ENCODE results near the gene TUBGCP6. TPM values are rescaled to one million over a fixed set of nuclear protein-coding genes. Genes with fewer than 3 reads are reported as not detected.

TUBGCP6 gene
- polyA plus RNA-seq, 4 donors = 31.4 to 40.7 (median 34.3) TPM

- no peak for DNase-seq (ENCODE audit: low read depth in 4 of 4, low spot score in 3 of 4)
These were observed 7.5 kb upstream of the TUBGCP6 start for GRCh38 chr22:50252082-50253045.

- no peak for DNase-seq (ENCODE audit: low read depth in 4 of 4, low spot score in 3 of 4)
These were observed 6.8 kb upstream of the TUBGCP6 start for GRCh38 chr22:50251477-50252081.

- no peak for DNase-seq (ENCODE audit: low read depth in 4 of 4, low spot score in 3 of 4)
These were observed 6.0 kb upstream of the TUBGCP6 start, which contains the start of gene HDAC10 for GRCh38 chr22:50250555-50251476. HDAC10 (minus strand) TSS chr22:50251265; CDS start chr22:50251032, 233 bp downstream.

- no peak for DNase-seq (ENCODE audit: low read depth in 4 of 4, low spot score in 3 of 4)
These were observed 5.4 kb upstream of the TUBGCP6 start for GRCh38 chr22:50250249-50250554.

- no peak for DNase-seq (ENCODE audit: low read depth in 4 of 4, low spot score in 3 of 4)
These were observed 4.8 kb upstream of the TUBGCP6 start for GRCh38 chr22:50249341-50250248.

GRCh38 chr22:50248196-50249081, 3.6 kb upstream of the TUBGCP6 start:
- DNase-seq (ENCODE audit: low read depth in 4 of 4, low spot score in 3 of 4) = no peak

- DNase-seq (ENCODE audit: low read depth in 4 of 4, low spot score in 3 of 4) = no peak
These were observed 2.9 kb upstream of the TUBGCP6 start for GRCh38 chr22:50247748-50248147.

GRCh38 chr22:50246242-50247175, 1.7 kb upstream of the TUBGCP6 start:
- DNase-seq (ENCODE audit: low read depth in 4 of 4, low spot score in 3 of 4) = no peak

- no peak for DNase-seq (ENCODE audit: low read depth in 4 of 4, low spot score in 3 of 4)
These were observed 620 bp upstream of the TUBGCP6 start for GRCh38 chr22:50245214-50246072.

- no peak for DNase-seq (ENCODE audit: low read depth in 4 of 4, low spot score in 3 of 4)
These were observed 971 bp downstream of the TUBGCP6 start for GRCh38 chr22:50243685-50244419.

- no peak for DNase-seq (ENCODE audit: low read depth in 4 of 4, low spot score in 3 of 4)
These were observed 2.3 kb downstream of the TUBGCP6 start for GRCh38 chr22:50242406-50242949.

- DNase-seq (ENCODE audit: low read depth in 4 of 4, low spot score in 3 of 4) = no peak
These were observed 6.1 kb downstream of the TUBGCP6 start for GRCh38 chr22:50238755-50239154.

GRCh38 chr22:50236731-50237409, 8.0 kb downstream of the TUBGCP6 start:
- DNase-seq (ENCODE audit: low read depth in 4 of 4, low spot score in 3 of 4) = no peak

GRCh38 chr22:50233223-50233622, 11.6 kb downstream of the TUBGCP6 start:
- DNase-seq (ENCODE audit: low read depth in 4 of 4, low spot score in 3 of 4) = no peak

- no peak for DNase-seq (ENCODE audit: low read depth in 4 of 4, low spot score in 3 of 4)
These were observed 12.2 kb downstream of the TUBGCP6 start for GRCh38 chr22:50232481-50233151.

Measured in right renal pelvis (tissue), 4 donors.